HepG2 (cell line): ENCODE results near the gene CYP2W1. TPM values are rescaled to one million over a fixed set of nuclear protein-coding genes. Genes with fewer than 3 reads are reported as not detected.

Source experiments
- ATAC-seq: fragments of 200-7000 bp; cut with Tn5 transposase; 3 replicates; pipeline ENCODE4 v1.9.1; 2020; ENCODE audit warnings: mild to moderate bottlenecking, moderate library complexity
- BruUV-seq: library from RNA; stranded (reverse); fragments of 400-500 nt; replicated peaks from 2 replicates; lab custom pipeline; 2021; lab: Mats Ljungman, UMichigan
- CTCF ChIA-PET: fragments of 300-600 bp; formaldehyde crosslinking; extraction: SDS; loops from one replicate; lab custom pipeline; 2021; ENCODE audit warnings: low total read pairs, inconsistent platforms, low intra/inter-chr PET ratio; lab: Yijun Ruan, JAX
- POLR2A ChIA-PET: fragments of 350-600 bp; sonication (Branson Sonifier 250); formaldehyde crosslinking; loops from one replicate; lab custom pipeline; 2020; ENCODE audit warnings: antibody characterized with exemption, inconsistent platforms; lab: Yijun Ruan, JAX
- DNase-seq: peaks from one replicate; pipeline ENCODE4 v3.0.0-alpha.2; 2015; ENCODE audit warnings: low spot score
- FAIRE-seq: peaks from 3 replicates; lab custom pipeline; 2011; peaks lifted over from hg19 to GRCh38; lab: Jason Lieb, UNC
- H2AFZ ChIP-seq: one replicate; pipeline ENCODE4 v1.6.1; 2011; ENCODE audit warnings: low read length, inconsistent platforms
- H3K27ac ChIP-seq: fragments of 300-600 bp; 3 replicates; pipeline ENCODE4 v1.8.0; 2011; ENCODE audit warnings: mixed run types, mild to moderate bottlenecking, mixed read lengths, low read length, inconsistent platforms; ENCODE audit not compliant: insufficient read depth; ENCODE audit errors: extremely low read length
- H3K27me3 ChIP-seq, 2 experiments: fragments of 200-600 bp in 1 of 2; 2 replicates in 1 of 2; 3 replicates in 1 of 2; pipeline versions ENCODE4 v1.6.0 to v1.8.0; 2011; ENCODE audit warnings: low read length in 2 of 2, mild to moderate bottlenecking in 2 of 2, moderate library complexity in 2 of 2, inconsistent platforms in 1 of 2; ENCODE audit not compliant: insufficient read depth in 2 of 2, control insufficient read depth in 1 of 2
- H3K36me3 ChIP-seq, 2 experiments: fragments of 200-600 bp in 1 of 2; replicated peaks in 1 of 2; 2 replicates in 1 of 2; 3 replicates in 1 of 2; pipeline versions ENCODE4 v1.5.1 to v1.8.0; 2011; ENCODE audit warnings: low read length in 2 of 2, inconsistent platforms in 1 of 2; ENCODE audit not compliant: insufficient read depth in 2 of 2, control insufficient read depth in 1 of 2
- H3K4me1 ChIP-seq: 2 replicates; pipeline ENCODE4 v1.5.1; 2012; ENCODE audit warnings: low read length, inconsistent platforms; ENCODE audit not compliant: insufficient read depth
- H3K4me2 ChIP-seq: 2 replicates; pipeline ENCODE4 v1.6.0; 2011; ENCODE audit warnings: low read depth, low read length, inconsistent platforms
- H3K4me3 ChIP-seq, 3 experiments: fragments of 200-600 bp in 1 of 3; sonication (generic), shearing (Covaris generic) in 1 of 3; replicated peaks in 1 of 3; 2 replicates each; pipeline ENCODE4 v1.5.1; 2011 to 2016; ENCODE audit warnings: low read length in 3 of 3, inconsistent platforms in 2 of 3, low read depth in 2 of 3, mild to moderate bottlenecking in 2 of 3, control low read depth in 1 of 3, mixed read lengths in 1 of 3; ENCODE audit not compliant: insufficient read depth in 1 of 3
- H3K79me2 ChIP-seq: one replicate; pipeline ENCODE4 v1.6.1; 2011; ENCODE audit warnings: low read length, inconsistent platforms; ENCODE audit not compliant: insufficient read depth
- H3K9ac ChIP-seq: 2 replicates; pipeline ENCODE4 v1.6.0; 2011; ENCODE audit warnings: mild to moderate bottlenecking, low read depth, low read length, inconsistent platforms; ENCODE audit not compliant: insufficient read depth
- H3K9me3 ChIP-seq: 2 replicates; pipeline ENCODE4 v1.5.1; 2012; ENCODE audit warnings: mild to moderate bottlenecking, low read length
- H4K20me1 ChIP-seq: 2 replicates; pipeline ENCODE4 v1.6.0; 2011; ENCODE audit warnings: inconsistent platforms, mild to moderate bottlenecking, low read length, moderate library complexity; ENCODE audit not compliant: insufficient read depth
- FIP1L1 ChIP-seq: fragments of 200-400 bp; formaldehyde crosslinking; IDR thresholded peaks from 2 replicates; pipeline ENCODE4 v1.6.1; 2018; ENCODE audit warnings: low read depth, mild to moderate bottlenecking, low read length, moderate library complexity, borderline replicate concordance; ENCODE audit not compliant: insufficient read depth
- KMT2B ChIP-seq: IDR thresholded peaks from 2 replicates; pipeline ENCODE4 v1.6.1; 2016; ENCODE audit warnings: missing genetic modification reagents, missing compliant biosample characterization
- PHF8 ChIP-seq: sonication (generic); formaldehyde crosslinking; IDR thresholded peaks from 2 replicates; pipeline ENCODE4 v1.5.0; 2020; ENCODE audit warnings: missing genetic modification reagents
- TARDBP ChIP-seq: sonication (generic); formaldehyde crosslinking; IDR thresholded peaks from 2 replicates; pipeline ENCODE4 v1.8.0; 2022; ENCODE audit warnings: mild to moderate bottlenecking, missing genetic modification reagents
- ZNF670 ChIP-seq: sonication (generic); formaldehyde crosslinking; IDR thresholded peaks from 2 replicates; pipeline ENCODE4 v1.8.0; 2022; ENCODE audit warnings: mild to moderate bottlenecking, missing genetic modification reagents, borderline replicate concordance
- WGBS: methylation state at CpG from one replicate; pipeline ENCODE4 v1.1.6; 2017; ENCODE audit warnings: low lambda C conversion rate; 5-methylcytosine and 5-hydroxymethylcytosine counted together
- in situ Hi-C: cut with HindIII; loops from 2 replicates; pipeline ENCODE4 v1.10.0; 2017; ENCODE audit warnings: low pct_unique_long_range_greater_than_20kb; ENCODE audit not compliant: extremely low pct_ligation_motif_present
- intact Hi-C: fragments of 100-400 bp; cut with micrococcal nuclease; formaldehyde crosslinking; loops from one replicate; pipeline ENCODE4 v1.10.0; 2022; ENCODE audit not compliant: unreplicated experiment
- polyA plus RNA-seq, 8 experiments: library from polyadenylated mRNA; depleted of rRNA in 3 of 8; stranded (reverse) in 7 of 8; unstranded in 1 of 8; fragments of >200 nt; fragmentation: Illumina TruSeq in 4 of 8; extraction: Trizol in 4 of 8; gene quantifications; 2 replicates each; pipeline versions ENCODE4 v1.2.1 to v1.2.3, GENCODE V29; 2011 to 2016; ENCODE audit warnings: low read depth in 4 of 8, missing spikeins in 1 of 8, mixed read lengths in 1 of 8; ENCODE audit not compliant: insufficient read depth in 1 of 8
- total RNA-seq, 5 experiments: library from RNA; depleted of rRNA; stranded (reverse); fragments of >200 nt; fragmentation: Illumina TruSeq; extraction: Trizol; gene quantifications; 2 replicates each; pipeline ENCODE4 v1.2.3, GENCODE V29; 2016; ENCODE audit warnings: low read depth in 1 of 5
- TF ChIP-seq, protein P1 (sequence below): IDR thresholded peaks from 2 replicates; pipeline ENCODE4 v1.6.1; 2016; ENCODE audit warnings: low read depth, missing genetic modification reagents, missing compliant biosample characterization

CYP2W1 gene
- total and polyA plus RNA-seq, 2 of the 13 experiments (the other 11 are each of a cell fraction or from before 2014, with no cell fraction given): 19.5 to 31.7 TPM

- Histone ChIP-seq H3K79me2 (no peaks in the 10 kb centered on the region), H3K4me3 (no peak overlapping the region), H2AFZ (no peak overlapping the region), H3K27ac (no peak overlapping the region), H3K9ac (no peak overlapping the region), H3K27me3 (no peaks in the 10 kb centered on the region), H4K20me1 (no peaks in the 10 kb centered on the region), H3K9me3 (no peaks in the 10 kb centered on the region), H3K4me2 (no peak overlapping the region), H3K36me3 (no peaks in the 10 kb centered on the region; a peak in 1 of 5 replicates), H3K4me1 (peaks cover 45% of the 10 kb centered on the region)
- in situ Hi-C loops: no loop called here
- CTCF ChIA-PET: no interaction called here
- DNase-seq: no peak
- 96% methylated on average over 17 of the region's 28 CpGs for WGBS
- POLR2A ChIA-PET: no interaction called here
- no peak for ATAC-seq
- no TSS peak for BruUV-seq
- no peak for TF ChIP-seq PHF8 (CRISPR knock-in tag)
- FAIRE-seq: no peak
- intact Hi-C loops: no loop called here
Observed at GRCh38 chr7:949021-949934, 33.7 kb upstream of the CYP2W1 start.

GRCh38 chr7:951881-952547 lies 31.0 kb upstream of the CYP2W1 start:
- in situ Hi-C loops: no loop called here
- no peak overlapping the region for H3K9ac ChIP-seq
- no peaks in the 10 kb centered on the region for H3K27me3 ChIP-seq
- H4K20me1 ChIP-seq: no peaks in the 10 kb centered on the region
- H3K36me3 ChIP-seq: no peaks in the 10 kb centered on the region; a peak in 1 of 5 replicates
- WGBS: 98% methylated on average over 7 of the region's 21 CpGs
- CTCF ChIA-PET: no interaction called here
- POLR2A ChIA-PET: interaction anchor here (0.8 to 2.9 kb wide), 3 partner anchors 15 to 51 kb away, joined by 3 to 12 read pairs (median 9); no protein-coding TSS in a partner anchor
- H3K79me2 ChIP-seq: no peaks in the 10 kb centered on the region
- H3K27ac ChIP-seq: no peak overlapping the region
- intact Hi-C loops: loop anchor here (5.0 to 10.0 kb wide), 3 partner anchors 47 to 137 kb away; partner anchors contain the start of gene GET4
- H3K4me3 ChIP-seq: no peak overlapping the region; a peak in 1 of 6 replicates
- H3K9me3 ChIP-seq: no peaks in the 10 kb centered on the region
- no peak overlapping the region for H2AFZ ChIP-seq
- ATAC-seq (no peak), FAIRE-seq (no peak), DNase-seq (no peak)
- peaks cover 46% of the 10 kb centered on the region for H3K4me1 ChIP-seq
- no peak overlapping the region; the same call in 1 of the 2 replicates for H3K4me2 ChIP-seq
- no TSS peak for BruUV-seq
- TF ChIP-seq, protein P1, sequence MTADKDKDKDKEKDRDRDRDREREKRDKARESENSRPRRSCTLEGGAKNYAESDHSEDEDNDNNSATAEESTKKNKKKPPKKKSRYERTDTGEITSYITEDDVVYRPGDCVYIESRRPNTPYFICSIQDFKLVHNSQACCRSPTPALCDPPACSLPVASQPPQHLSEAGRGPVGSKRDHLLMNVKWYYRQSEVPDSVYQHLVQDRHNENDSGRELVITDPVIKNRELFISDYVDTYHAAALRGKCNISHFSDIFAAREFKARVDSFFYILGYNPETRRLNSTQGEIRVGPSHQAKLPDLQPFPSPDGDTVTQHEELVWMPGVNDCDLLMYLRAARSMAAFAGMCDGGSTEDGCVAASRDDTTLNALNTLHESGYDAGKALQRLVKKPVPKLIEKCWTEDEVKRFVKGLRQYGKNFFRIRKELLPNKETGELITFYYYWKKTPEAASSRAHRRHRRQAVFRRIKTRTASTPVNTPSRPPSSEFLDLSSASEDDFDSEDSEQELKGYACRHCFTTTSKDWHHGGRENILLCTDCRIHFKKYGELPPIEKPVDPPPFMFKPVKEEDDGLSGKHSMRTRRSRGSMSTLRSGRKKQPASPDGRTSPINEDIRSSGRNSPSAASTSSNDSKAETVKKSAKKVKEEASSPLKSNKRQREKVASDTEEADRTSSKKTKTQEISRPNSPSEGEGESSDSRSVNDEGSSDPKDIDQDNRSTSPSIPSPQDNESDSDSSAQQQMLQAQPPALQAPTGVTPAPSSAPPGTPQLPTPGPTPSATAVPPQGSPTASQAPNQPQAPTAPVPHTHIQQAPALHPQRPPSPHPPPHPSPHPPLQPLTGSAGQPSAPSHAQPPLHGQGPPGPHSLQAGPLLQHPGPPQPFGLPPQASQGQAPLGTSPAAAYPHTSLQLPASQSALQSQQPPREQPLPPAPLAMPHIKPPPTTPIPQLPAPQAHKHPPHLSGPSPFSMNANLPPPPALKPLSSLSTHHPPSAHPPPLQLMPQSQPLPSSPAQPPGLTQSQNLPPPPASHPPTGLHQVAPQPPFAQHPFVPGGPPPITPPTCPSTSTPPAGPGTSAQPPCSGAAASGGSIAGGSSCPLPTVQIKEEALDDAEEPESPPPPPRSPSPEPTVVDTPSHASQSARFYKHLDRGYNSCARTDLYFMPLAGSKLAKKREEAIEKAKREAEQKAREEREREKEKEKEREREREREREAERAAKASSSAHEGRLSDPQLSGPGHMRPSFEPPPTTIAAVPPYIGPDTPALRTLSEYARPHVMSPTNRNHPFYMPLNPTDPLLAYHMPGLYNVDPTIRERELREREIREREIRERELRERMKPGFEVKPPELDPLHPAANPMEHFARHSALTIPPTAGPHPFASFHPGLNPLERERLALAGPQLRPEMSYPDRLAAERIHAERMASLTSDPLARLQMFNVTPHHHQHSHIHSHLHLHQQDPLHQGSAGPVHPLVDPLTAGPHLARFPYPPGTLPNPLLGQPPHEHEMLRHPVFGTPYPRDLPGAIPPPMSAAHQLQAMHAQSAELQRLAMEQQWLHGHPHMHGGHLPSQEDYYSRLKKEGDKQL (CRISPR knock-in tag): no peak
- TF ChIP-seq KMT2B (CRISPR knock-in tag) (no peak), FIP1L1 (no peak), TARDBP (no peak), ZNF670 (CRISPR knock-in tag) (no peak)
